ENCODE data around the gene POLR2A.

DNA sequence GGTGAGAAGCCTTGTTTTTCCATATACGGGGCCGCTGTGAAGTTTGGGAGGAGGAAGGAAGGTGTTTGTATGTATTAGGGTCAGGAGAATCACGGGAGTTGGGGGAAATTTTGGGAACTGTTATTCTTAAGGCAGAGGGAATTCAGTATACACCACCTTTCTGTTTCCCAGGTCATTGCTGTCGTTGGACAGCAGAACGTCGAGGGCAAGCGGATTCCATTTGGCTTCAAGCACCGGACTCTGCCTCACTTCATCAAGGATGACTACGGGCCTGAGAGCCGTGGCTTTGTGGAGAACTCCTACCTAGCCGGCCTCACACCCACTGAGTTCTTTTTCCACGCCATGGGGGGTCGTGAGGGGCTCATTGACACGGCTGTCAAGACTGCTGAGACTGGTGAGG is 17.6 kb downstream of the POLR2A start:
- TF ChIP-seq POLR2AphosphoS5 (IDR thresholded peaks at IDR 0.05) (no peak), POLR2A (IDR thresholded peaks at IDR 0.05) (no peak)
- TF ChIP-seq, protein P1, sequence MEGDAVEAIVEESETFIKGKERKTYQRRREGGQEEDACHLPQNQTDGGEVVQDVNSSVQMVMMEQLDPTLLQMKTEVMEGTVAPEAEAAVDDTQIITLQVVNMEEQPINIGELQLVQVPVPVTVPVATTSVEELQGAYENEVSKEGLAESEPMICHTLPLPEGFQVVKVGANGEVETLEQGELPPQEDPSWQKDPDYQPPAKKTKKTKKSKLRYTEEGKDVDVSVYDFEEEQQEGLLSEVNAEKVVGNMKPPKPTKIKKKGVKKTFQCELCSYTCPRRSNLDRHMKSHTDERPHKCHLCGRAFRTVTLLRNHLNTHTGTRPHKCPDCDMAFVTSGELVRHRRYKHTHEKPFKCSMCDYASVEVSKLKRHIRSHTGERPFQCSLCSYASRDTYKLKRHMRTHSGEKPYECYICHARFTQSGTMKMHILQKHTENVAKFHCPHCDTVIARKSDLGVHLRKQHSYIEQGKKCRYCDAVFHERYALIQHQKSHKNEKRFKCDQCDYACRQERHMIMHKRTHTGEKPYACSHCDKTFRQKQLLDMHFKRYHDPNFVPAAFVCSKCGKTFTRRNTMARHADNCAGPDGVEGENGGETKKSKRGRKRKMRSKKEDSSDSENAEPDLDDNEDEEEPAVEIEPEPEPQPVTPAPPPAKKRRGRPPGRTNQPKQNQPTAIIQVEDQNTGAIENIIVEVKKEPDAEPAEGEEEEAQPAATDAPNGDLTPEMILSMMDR (IDR thresholded peaks at IDR 0.05) = no peak

Measured in stomach (tissue), 4 donors.